H1 (cell line): ENCODE data around the gene RBM10.

Experiments used
- CBX8 ChIP-seq: fragments of 300-800, 300-1000 bp; sonication (generic); IDR thresholded peaks from 2 replicates; pipeline ENCODE4 v1.7.1; 2016; ENCODE audit warnings: low read depth, low read length, borderline replicate concordance
- CREB1 ChIP-seq: IDR thresholded peaks from 2 replicates; pipeline ENCODE4 v1.6.1; 2012; ENCODE audit warnings: inconsistent platforms
- GABPA ChIP-seq: IDR thresholded peaks from 2 replicates; pipeline ENCODE4 v1.6.1; 2011; ENCODE audit warnings: mild to moderate bottlenecking, low read length, moderate library complexity, borderline replicate concordance; ENCODE audit not compliant: insufficient read depth
- POLR2A ChIP-seq, 2 experiments: IDR thresholded peaks; 1 replicate in 1 of 2; 2 replicates in 1 of 2; pipeline ENCODE4 v1.6.1; 2011; ENCODE audit warnings: low read depth in 2 of 2, low read length in 2 of 2, mild to moderate bottlenecking in 2 of 2; ENCODE audit errors: control extremely low read depth in 1 of 2
- POLR2AphosphoS5 ChIP-seq: IDR thresholded peaks from 2 replicates; pipeline ENCODE4 v1.6.1; 2011; ENCODE audit warnings: low read depth, low read length
- RAD21 ChIP-seq, 2 experiments: IDR thresholded peaks in 1 of 2; conservative IDR thresholded peaks in 1 of 2; 2 replicates each; pipeline ENCODE4 v1.6.1; 2011; ENCODE audit warnings: low read depth in 2 of 2, low read length in 2 of 2, improper control_type of control experiment in 1 of 2, inconsistent platforms in 1 of 2, mild to moderate bottlenecking in 1 of 2, moderate library complexity in 1 of 2
- SIRT6 ChIP-seq: IDR thresholded peaks from one replicate; pipeline ENCODE4 v1.7.1; 2012; ENCODE audit warnings: low read length, inconsistent platforms
- TF ChIP-seq, protein P1 (sequence below), 3 experiments: IDR thresholded peaks; 1 replicate in 2 of 3; 2 replicates in 1 of 3; pipeline versions ENCODE4 v1.5.1 to v1.6.1; 2011; ENCODE audit warnings: low read length in 3 of 3, mild to moderate bottlenecking in 3 of 3, inconsistent platforms in 2 of 3, low read depth in 1 of 3, moderate library complexity in 1 of 3; ENCODE audit not compliant: insufficient read depth in 1 of 3; ENCODE audit errors: control extremely low read depth in 1 of 3

DNA sequence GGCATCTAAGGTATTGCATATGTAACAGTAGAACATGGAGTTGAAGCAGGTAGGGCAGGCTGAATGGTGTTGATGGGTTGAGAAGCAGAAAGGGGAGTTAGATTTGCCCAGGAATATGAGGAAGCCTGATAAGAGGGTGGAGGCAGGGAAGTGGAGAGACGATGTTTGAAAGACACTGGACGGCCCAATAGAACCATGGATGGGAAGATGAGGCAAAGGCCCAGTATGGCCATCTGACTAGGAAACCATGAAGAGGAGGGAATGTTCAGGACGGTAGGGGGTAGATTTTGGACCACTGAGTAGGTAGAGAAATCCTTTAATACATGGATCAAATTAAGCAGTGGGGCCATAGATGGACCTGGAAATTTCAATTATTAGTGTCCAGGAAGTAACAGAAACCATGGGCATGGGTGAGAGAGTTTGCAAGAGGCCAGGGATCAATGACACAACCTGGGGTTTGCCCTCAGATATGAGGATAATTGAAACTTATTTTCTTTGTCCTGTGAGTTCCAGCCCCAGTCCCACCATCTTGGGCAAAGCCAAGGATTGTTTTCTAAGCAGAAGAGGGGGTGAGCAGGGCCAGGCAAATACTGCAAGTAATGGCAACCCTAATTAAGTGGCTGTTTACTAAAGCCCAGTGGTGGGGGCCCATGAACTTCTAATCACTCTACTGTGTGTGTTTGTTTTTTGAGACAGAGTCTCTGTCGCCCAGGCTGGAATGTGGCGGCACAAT lies 85.3 kb downstream of the RBM10 start:
- no peak for TF ChIP-seq CREB1
- TF ChIP-seq SIRT6, result no peak
- TF ChIP-seq GABPA, result no peak
- TF ChIP-seq, protein P1, sequence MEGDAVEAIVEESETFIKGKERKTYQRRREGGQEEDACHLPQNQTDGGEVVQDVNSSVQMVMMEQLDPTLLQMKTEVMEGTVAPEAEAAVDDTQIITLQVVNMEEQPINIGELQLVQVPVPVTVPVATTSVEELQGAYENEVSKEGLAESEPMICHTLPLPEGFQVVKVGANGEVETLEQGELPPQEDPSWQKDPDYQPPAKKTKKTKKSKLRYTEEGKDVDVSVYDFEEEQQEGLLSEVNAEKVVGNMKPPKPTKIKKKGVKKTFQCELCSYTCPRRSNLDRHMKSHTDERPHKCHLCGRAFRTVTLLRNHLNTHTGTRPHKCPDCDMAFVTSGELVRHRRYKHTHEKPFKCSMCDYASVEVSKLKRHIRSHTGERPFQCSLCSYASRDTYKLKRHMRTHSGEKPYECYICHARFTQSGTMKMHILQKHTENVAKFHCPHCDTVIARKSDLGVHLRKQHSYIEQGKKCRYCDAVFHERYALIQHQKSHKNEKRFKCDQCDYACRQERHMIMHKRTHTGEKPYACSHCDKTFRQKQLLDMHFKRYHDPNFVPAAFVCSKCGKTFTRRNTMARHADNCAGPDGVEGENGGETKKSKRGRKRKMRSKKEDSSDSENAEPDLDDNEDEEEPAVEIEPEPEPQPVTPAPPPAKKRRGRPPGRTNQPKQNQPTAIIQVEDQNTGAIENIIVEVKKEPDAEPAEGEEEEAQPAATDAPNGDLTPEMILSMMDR (IDR thresholded peaks at IDR 0.05; ENCODE audit: control extremely low read depth in 1 of 3, insufficient read depth in 1 of 3, low read depth in 1 of 3, low read length in 3 of 3), result no peak
- TF ChIP-seq POLR2AphosphoS5, result no peak
- 0 out of 3 replicates have a peak, but pooled peaks of 1 of the 2 experiments have one; percentile 29 for TF ChIP-seq POLR2A (IDR thresholded peaks at IDR 0.05; ENCODE audit: control extremely low read depth in 1 of 2, low read depth in 2 of 2, low read length in 2 of 2)
- TF ChIP-seq RAD21 (IDR thresholded peaks at IDR 0.05 in 1 of 2, conservative IDR thresholded peaks at IDR 0.05 in 1 of 2; ENCODE audit: low read depth in 2 of 2, low read length in 2 of 2), result no peak
- TF ChIP-seq CBX8, result no peak
